HTERT RPE-1 (cell line): ENCODE measurements around the gene ZNF132.
"Not testable (repeated sequence)": the region's sequence is repeated elsewhere in the genome, so short reads cannot be mapped to it uniquely, and the experiment has no call there.

Source experiments
- in situ Hi-C: fragments of 300-500 bp; cut with MboI; formaldehyde crosslinking; loops from 4 replicates; pipeline ENCODE4 v1.14.3; 2020; ENCODE audit warnings: low sequenced_read_pairs

Gene ZNF132

DNA sequence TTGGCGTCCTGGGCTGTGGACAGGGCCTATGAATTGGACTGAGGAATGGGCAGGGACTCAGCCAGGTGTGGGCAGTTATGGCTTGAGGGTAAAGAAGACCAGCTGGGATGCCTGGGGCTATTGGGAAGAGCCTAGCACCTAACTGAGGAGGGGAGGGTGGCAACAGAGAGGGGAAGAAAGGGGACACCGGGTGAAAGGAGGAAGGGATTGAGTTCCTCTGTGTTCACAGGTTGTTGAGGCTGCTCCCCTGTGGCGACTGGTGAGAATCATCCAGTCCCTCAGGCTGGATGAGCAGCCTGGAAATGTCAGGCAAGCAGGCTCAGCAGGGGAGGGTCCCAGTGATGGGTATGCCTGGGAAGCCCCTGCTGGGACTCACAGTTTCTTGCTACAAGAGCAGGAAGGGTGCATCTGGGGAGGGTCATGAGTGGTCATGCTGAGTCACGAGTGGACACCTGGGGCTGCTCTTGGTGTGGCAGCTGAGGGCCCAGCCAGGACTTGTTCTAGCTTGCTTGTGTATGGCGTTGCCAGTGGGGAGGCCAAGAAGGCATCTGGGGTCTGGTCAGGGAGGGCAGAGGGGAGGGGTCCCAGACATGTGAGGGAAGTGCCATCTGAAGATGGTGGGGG lies 28.4 kb upstream of the ZNF132 start:
- in situ Hi-C loops: no loop called here

DNA sequence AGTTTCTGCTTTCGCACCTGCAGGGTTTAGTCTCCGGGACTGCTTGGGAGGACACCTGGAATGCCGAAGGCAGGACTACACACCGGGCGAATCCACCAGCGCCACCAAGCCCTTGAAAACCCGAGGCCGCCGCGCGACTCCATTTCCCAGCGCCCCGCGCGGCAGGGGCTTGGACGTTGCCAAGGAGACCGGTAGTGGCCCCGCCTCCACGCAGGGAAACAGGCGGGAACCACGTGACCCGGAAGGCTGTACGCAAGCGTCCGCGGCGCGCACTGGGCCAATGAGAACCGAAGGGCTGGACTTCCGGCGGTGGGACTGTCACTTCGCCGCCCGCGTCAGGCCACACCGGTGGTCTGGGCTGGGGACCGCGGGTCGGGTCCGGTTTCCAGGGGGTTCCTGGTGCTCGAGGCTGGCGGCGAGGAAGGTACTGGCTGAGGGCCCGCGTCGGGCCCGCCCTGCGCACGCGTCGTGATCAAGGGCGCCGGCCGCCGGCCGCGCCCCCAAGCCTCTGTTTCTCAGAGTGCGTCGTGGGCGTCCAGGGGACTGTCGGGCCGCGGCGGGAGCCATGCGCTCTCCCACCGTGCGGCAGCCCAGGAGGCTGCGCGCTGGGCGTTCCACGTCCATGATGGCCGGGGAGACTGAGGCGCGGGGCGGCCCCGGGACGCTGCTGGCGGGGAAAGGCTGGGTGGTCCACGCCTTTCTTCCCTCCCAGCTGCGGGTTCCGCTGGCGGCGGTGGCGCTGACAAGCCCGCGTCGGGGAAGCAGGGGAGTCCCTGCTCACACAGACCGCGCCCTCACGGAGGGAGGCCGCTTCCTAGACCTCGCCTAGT lies 27.0 kb upstream of the ZNF132 start, which contains the start of gene ZNF324:
TSS of gene ZNF324 (plus strand) at position 321 of the 830 bp plus-strand sequence. CDS start 2,106 bp downstream, outside the sequence.
- in situ Hi-C loops: no loop called here

DNA sequence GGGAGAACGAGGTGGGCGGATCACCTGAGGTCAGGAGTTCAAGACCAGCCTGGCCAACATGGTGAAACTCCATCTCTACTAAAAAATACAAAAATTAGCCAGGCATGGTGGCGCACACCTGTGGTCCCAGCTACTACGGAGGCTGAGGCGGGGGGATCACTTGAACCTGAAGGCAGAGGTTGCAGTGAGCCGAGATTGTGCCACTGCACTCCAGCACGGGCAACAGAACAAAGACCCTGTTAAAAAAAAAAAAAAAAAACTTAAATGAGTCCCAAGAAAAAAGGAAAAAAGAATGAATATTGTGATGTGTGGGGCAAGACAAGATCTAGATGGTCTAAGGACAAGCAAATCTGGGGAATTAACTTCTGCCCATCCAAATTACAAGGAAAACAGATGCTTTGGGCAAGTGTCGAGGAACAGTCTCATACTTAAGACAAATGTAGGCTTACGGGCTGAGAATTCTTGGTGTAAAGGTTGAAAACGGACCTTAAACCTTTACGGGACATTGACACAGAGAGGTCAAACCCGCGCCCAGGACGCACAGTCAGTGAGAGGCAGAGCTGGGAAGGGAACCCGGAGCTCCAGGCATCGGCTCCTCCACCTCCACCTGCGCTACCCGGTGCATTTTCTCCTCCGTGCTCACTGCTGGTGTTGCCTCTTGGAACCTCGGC lies 26.3 kb upstream of the ZNF132 start:
- in situ Hi-C loops: no loop called here

DNA sequence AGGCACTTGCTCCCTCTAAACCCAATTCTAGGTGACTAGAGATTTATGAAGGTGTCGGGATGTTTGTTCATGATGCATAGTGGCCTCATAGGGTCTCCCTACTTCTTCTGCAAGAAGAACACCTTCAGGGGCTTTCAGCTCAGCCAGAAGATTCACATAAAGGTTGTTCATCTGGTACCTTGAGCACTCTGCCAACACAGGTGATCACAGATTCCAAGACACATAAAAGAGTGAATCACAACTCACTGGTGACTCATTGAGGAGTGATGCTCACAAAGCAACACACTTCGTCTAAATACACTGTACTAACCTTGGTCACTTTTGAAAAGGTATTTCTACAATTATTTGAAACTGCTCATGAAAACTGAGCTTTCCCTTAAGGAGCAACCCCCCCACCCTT lies 20.1 kb upstream of the ZNF132 start:
- in situ Hi-C loops: no loop called here

DNA sequence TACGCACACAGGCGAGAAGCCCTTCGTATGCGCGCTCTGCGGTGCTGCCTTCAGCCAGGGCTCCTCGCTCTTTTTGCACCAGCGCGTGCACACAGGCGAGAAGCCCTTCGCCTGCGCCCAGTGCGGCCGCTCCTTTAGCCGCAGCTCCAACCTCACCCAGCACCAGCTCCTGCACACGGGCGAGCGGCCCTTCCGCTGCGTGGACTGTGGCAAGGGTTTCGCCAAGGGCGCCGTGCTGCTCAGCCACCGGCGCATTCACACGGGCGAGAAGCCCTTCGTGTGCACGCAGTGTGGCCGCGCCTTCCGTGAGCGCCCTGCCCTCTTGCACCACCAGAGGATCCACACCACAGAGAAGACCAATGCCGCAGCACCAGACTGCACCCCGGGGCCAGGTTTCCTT lies 16.2 kb upstream of the ZNF132 start:
- in situ Hi-C loops: no loop called here

DNA sequence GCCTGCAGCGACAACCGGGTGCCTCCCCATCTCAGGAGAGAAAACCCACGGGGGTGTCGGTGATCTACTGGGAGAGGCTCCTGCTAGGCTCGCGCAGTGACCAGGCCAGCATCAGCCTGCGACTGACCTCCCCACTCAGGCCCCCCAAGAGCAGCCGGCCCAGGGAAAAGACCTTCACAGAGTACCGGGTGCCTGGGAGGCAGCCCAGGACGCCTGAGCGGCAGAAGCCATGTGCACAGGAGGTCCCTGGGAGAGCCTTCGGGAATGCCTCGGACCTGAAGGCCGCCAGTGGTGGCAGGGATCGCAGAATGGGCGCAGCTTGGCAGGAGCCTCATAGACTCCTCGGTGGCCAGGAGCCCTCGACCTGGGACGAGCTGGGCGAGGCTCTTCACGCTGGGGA lies 15.4 kb upstream of the ZNF132 start:
- in situ Hi-C loops: no loop called here

DNA sequence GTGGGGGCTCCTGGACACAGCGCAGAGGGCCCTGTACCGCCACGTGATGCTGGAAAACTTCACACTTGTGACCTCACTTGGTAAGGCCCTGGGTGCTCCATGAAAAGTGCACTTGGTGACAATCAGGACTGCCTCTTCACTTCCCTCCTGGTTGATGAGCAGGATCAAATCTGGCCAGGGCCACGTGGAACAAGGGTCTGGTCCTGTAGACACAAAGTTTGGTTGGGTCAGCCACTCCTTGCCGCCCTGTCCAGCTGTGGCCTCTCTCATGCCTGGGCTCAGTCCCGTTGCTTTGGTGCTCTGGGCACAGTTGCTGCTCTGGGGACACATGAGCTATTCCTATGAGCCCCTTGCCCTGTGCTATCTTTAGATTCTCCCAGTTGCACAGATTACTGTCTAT lies 13.8 kb upstream of the ZNF132 start:
- in situ Hi-C loops: no loop called here

DNA sequence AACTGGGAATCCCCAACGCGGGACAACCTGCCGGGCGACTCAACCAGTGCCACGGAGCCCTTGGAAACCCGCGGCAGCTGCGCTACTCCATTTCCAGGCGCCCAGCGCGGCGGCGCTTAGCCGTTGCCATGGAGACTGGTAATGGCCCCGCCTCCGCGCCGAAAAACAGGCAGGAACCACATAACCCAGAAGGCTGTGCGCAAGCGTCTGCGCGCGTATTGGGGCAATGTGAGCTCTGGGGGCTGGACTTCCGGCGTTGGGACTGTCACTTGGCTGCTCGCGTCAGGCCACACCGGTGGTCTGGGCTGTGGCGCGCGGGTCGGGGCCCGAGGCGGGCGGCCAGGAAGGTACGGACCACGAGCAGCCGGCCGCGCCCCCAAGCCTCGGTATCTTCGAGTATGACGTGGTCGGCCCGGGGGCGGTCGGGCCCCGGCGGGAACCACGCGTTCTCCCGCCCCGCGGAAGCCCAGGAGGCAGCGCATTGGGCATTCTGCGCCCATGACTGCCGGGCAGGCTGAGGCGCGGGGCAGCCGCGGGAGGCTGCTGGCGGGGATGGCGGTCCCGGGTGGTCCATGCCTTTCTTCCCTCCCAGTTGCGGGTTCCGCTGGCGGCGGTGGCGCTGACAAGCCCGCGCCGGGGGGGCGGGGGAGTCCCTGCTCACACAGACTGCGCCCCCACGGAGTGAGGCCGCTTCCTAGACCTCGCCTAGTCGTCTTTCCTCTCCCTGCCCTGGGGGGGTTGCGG lies 11.6 kb upstream of the ZNF132 start, which contains the start of gene ZNF324B:
TSS of gene ZNF324B (plus strand) at position 265 of the 744 bp plus-strand sequence. CDS start 2,080 bp downstream, outside the sequence.
- in situ Hi-C loops: no loop called here

DNA sequence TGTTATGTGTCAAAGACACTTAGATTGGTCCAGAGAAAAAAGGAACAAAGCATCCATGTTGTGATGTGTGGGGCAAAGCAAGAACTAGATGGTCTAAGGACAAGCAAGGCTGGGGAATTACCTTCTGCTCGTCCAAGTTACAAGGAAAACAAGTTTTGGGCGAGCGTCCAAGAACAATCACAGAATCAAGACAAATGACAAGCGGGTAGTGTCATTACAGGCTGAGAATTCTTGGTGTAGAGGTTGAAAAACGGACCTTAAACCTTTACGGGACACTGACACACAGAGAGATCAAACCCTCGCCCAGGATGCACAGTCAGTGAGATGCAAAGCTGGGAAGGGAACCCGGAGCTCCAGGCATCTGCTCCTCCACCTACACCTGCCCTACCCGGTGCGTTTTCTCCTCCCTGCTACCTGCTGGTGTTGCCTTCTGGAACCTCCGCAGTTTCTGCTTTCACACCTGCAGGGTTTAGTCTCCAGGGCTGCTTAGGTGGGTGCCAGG lies 11.0 kb upstream of the ZNF132 start:
- in situ Hi-C loops: no loop called here

DNA sequence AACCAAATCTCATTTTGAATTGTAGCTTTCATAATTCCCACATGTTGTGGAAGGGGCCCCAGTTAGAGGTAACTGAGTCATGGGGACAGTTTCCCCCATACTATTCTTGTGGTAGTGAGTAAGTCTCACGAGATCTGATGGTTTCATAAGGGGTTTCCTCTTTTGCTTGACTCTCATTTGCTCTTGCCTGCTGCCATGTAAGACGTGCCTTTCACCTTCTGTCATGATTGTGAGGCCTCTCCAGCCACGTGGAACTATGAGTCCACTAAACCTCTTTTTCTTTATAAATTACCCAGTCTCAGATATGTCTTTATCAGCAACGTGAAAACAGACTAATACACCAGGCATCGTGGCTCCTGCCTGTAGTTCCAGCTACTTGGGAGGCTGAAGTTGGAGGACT lies 10.0 kb upstream of the ZNF132 start:
- in situ Hi-C loops: not testable (repeated sequence)

DNA sequence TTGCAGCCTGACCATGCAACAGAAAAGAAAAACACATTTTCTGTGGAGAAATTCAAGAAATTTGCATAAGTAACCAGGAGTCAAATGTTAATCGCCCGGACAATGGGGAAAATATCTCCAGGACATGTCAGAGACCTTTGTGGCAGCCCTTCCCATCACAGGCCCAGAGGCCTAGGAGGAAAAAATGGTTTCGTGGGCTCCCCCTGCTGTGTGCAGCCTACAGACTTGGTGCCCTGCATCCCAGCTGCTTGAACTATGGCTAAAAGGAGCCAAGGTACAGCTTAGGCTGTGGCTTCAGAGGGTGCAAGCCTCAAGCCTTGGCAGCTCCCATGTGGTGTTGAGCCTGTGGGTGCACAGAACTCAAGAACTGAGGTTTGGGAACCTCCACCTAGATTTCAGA lies 8.9 kb upstream of the ZNF132 start:
- in situ Hi-C loops: not testable (repeated sequence)

DNA sequence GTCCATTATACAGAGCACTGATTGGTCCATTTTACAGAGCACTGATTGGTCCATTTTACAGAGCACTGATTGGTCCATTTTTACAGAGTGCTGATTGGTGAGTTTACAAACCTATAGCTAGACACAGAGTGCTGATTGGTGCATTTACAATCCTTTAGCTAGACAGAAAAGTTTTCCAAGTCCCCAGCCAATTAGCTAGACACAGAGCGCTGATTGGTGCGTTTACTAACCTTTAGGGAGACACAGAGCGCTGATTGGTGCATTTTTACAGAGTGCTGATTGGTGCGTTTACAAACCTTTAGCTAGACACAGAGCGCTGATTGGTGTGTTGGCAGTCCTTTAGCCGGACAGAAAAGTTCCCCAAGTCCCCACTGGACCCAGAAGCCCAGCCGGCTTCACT lies 3.0 kb upstream of the ZNF132 start:
- in situ Hi-C loops: not testable (repeated sequence)

DNA sequence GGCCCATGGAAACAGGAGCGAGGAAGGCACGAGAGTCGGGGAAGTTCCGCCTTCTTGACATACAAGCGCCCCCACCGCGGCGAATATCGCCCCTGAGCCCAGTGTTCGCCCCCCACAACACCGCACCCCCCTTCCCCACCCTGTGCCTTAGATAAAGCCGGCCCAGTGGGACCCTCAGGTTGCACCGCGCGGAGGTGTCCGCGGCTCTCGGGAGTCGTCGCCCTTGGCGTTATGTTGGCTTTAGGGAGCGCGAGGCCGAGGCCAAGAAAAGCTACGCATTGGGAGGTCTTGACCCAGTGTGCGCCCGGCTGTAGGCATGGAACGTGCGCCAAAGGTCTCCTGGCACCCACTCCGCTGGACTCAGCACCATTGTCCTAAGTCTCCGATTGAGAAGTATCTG lies 603 bp upstream of the ZNF132 start:
- in situ Hi-C loops: no loop called here

DNA sequence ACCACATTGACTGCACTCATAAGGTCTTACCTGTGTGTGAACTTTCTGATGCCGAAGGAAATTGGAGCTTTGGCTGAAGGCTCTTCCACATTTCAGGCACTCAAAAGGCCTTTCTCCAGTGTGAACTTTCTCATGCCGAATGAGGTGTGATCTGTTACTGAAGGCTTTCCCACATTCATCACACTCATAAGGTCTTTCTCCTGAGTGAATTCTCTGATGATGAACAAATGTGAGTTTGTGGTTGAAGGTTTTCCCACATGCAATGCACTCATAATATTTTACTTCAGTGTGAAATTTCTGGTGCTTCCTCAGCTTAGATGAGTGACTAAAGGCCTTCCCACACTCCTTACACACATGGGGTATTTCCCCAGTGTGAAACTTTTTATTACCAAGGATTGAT lies 5.7 kb downstream of the ZNF132 start:
- in situ Hi-C loops: no loop called here

DNA sequence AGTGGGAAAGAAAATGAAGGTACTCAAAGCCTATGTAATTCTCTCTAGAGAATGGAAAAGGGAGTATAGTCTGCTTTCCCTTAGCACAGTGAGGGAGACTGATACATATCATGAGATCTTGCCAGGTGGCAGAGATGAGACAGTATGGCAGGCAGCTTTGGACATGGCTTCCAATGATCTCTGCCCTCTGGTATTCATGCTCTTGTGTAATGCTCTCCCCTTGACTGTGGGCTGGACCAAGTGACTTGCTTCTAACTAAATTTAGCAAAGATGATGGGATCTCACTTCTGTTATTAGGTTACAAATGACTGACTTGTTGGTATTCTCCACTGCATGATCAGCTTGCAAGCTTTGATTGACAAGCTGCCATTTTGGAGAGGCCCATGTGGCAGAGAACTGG lies 10.2 kb downstream of the ZNF132 start:
- in situ Hi-C loops: no loop called here

DNA sequence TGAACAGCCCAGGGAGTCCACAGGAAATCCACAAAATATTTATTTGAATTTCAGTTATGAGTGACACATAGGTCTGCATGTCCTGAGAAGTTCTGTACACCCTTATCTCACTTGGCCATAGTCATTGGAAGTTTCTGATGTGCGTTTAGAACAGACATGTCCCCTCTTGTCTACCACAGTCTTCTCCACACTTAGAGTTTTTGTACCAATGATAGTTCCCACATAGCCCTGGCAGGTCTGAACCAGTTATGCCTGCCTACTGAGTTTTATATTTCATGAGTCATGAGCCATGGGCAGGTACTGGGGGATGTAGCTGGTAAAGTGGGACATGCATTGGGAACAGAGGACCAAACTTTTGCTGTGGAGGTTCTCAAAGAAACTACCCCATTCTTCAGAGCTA lies 11.3 kb downstream of the ZNF132 start:
- in situ Hi-C loops: no loop called here

DNA sequence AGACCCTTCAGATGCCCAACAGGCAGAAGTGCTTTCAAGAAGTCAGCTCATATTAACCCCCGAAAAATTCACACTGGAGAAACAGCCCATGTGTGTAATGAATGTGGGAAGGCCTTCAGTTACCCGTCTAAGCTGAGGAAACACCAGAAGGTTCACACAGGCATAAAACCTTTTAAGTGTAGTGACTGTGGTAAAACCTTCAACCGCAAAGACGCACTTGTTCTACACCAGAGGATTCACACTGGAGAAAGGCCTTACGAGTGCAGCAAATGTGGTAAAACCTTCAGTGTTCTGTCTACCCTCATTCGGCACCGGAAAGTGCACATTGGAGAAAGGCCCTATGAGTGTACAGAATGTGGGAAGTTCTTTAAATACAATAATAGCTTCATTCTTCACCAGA lies 22.9 kb downstream of the ZNF132 start:
- in situ Hi-C loops: no loop called here

DNA sequence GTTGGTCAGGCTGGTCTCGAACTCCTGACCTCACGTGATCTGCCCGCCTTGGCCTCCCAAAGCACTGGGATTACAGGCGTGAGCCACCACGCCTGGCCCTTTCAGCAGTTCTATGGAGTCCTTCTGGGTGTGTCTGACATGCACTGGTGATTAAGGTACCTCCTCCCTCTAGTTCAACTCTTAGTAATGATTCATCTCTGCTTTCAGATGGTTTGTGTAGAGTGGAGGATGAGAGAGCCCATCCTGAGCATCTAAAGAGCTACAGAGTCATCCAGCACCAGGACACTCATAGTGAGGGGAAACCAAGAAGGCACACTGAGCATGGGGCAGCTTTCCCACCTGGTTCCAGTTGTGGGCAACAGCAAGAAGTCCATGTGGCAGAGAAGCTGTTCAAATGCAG lies 23.3 kb downstream of the ZNF132 start:
- in situ Hi-C loops: no loop called here

DNA sequence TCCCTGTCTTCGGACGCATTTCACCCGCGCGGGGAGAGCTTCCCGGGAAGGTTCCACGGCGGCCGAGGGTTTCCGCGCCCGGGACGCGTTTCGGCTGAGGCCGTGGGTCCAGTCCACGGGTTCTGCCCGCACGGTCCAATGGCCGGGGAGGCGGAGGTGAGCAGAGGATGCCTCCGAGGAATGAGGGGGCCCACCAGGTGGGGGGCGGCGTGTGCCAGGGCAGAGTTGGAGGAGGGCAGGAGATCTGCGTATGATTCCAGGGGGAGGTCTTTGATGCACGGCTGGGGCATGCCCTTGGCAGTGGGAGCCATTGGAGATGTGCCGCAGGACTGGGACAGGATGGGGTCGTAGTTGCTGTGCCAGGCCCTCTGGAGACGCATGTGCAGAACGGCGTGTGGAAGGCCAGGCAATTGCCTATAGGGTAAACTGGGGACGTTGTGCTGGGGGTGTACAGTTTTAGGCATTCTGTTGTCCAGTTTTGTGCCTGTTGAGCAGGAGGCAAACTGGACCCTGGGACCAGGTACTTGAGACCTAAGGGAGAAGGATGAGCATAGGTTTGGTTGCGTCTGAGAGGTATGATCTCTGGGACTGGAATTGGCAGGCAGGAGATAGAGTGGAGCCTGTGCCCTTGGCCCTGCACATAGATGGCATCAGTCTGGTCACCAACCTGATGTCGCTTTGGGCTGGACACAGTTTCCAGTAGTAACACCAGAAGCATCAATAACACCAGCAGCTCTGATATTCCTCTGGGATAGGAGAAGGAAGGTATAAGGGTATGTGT lies 30.8 kb downstream of the ZNF132 start:
- in situ Hi-C loops: no loop called here
